GM21737 (cell line): ENCODE data around the gene COMMD3.
"Not testable (repeated sequence)": the region's sequence is repeated elsewhere in the genome, so short reads cannot be mapped to it uniquely, and the experiment has no call there.

ENCODE experiments used
- ATAC-seq: cut with Tn5 transposase; IDR thresholded peaks from one replicate; pipeline ENCODE4 v1.9.1; 2021; ENCODE audit warnings: mild to moderate bottlenecking, moderate library complexity; ENCODE audit not compliant: unreplicated experiment

COMMD3 gene

DNA sequence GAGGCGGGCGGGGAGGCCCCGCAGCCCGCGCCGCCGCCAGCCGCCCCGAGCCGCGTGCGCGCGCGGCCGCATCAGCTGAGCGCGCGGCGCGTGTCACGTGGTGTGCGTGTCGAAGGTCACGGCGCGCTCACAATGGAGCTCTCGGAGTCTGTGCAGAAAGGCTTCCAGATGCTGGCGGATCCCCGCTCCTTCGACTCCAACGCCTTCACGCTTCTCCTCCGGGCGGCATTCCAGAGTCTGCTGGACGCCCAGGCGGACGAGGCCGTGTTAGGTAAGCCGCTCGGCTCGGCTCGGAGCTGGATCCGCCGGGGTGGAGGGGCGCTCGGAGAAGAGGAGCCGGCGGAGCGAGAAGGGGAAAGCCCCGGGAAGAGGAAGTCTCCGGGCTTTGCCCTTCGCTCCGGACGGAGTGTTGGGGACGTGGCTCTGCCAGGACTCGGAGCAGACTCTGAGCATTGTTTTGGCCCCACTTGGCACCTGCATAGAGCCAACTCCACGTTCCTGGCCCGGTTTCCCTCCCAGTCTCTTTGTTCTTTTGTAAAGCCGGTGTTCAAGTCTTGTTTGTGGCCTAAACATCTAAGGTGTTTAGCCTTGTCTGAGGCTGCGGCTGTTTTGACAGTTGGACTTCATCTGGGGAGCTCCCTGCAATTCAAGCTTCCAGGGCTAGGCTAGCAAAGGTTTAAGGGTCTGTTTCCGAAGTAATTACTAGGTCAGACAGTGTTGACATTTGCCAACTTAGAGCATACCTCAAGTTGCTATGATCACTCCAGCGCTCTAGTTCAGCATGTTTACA lies at the start of gene COMMD3:
COMMD3 (plus strand) TSS at position 103 of the 790 bp plus-strand sequence; CDS start at position 133, 30 bp downstream.
- ATAC-seq = peak; percentile 65

DNA sequence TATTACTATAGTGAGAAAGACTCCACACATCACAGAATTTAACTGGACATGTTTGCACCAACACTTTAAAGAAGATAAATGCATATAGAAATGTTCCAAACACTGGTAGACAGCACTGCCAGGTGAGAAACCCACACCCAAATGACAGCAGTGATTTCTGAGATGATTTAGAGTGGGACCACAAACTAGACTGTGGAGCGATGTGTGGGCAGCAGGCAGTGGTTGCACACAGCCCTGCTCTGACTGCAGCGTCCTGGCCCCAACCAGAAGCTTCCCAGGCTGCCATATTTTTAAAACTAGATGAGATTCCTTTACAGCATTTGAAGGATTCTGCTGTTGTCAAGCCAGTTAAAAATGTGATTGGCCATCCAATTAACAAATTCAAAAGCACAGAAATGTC lies 47.7 kb upstream of the COMMD3 start:
- no peak for ATAC-seq

DNA sequence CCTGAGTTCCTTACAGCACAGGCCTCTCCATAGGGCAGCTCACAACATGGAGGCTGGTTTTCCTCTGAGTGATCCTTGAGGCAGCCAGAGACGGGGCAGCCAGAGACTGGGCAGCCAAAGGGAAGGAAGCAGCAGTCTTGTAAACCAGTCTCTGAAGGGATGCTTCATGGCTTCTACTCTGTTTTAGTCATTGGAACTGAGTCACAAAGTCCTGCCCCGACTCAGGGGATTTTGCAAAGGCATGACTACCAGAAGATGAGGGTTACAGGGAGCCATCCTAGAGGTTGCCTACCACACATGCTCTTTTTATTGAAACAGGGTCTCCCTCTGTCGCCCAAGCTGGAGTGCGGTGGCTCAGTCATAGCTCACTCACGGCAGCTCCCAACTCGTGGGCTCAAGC lies 44.4 kb upstream of the COMMD3 start:
- no peak for ATAC-seq

DNA sequence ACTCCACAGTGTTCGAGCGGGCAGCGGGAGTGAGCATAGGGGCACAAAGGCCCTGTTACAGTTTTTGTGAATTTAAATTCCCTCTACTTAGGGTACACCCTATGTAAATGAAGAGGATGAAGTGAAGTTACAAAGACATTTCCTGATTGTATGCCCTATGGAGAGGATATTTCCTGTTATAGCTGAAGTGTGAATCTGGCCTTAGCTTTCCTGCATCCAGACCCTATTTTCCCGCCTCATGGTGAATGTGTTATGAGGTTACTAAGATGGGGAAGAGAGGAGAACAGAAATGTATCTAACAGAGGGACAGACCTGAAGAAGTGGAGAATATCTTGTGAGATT lies 37.8 kb upstream of the COMMD3 start:
- ATAC-seq = no peak

DNA sequence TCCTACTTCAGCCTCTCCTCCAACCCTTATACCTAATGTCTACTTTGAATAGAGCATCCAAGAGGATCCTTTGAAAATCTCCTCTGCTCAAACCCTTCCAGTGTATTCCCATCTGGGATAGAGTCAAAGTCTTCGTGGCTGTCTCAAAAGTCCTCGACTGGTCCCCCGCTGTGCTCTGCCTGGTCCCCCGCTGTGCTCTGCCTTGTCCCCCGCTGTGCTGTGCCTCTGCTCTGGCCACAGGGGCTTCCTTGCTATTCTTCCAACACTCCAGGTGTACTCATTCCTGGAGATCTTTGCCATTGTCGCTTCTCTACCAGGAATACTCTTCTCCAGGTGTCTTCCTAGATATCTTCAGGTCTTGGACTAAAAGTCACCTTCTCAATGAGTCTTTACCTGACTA lies 36.1 kb upstream of the COMMD3 start:
- no peak for ATAC-seq

DNA sequence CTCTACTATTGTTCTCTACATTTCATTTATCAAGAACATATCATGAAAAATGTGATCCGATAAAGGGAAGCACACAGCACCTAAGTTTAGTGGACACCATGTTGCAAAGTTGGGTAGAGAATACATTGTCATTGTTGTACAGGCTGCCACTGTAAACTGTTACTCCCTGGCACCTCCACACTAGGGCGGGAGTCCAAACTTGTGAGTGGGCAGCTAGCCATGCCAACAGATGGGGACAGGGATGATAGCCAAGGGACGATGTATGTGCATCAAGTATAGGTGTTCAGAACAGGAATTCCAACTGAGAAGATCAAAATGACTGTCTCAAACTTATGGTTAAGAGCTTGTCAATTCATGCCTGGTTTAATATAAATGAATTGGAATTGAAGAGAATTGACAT lies 31.1 kb upstream of the COMMD3 start:
- ATAC-seq = no peak

DNA sequence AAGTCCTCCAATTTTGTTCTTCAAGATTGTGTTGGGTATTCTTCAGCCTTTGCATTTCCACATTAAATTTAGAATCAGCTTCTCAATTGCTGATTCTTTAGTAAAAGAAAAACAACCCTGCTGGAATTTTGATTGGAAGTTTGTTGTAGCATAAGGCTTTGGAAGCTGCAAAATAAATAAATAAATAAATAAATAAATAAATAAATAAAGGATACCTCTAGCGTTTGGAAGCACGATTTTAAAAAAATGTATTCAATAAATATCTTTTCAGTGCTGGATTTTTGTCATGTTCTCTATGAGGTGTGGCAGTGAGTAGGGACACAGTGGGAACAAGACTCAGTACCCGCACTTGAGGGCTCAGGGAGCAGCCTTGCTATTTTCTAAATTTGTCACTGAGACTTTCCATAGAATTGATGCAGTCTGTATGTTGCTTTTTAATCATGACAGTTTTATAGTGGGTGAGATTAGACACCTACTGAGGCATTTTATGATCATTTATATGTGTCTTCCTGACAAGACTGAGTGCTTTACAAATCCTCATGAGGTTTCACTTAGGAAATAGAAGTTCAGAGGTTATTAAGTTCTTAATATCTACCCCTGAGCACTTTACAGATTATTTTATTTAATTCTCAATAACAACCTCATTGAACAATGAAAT lies 22.3 kb upstream of the COMMD3 start:
- no peak for ATAC-seq

DNA sequence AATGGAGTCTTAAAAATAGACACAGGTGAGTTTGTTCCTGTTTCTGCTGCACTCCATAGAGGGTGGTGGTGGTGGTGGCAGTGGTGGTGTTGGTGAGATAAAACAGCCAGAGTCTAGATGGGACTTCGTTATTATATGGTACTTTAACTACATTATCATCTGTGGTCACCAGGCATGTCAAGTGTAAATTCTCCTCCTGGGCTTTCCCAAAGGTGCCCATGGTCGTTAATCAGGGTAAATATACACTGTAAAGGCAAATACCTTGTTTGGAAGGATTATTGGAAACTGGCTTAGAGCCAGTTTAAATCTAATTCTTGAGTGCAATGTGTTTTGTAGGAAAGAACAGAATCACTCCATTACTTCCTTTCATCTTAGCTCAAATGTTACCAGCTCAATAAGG lies 21.5 kb upstream of the COMMD3 start:
- ATAC-seq = no peak

DNA sequence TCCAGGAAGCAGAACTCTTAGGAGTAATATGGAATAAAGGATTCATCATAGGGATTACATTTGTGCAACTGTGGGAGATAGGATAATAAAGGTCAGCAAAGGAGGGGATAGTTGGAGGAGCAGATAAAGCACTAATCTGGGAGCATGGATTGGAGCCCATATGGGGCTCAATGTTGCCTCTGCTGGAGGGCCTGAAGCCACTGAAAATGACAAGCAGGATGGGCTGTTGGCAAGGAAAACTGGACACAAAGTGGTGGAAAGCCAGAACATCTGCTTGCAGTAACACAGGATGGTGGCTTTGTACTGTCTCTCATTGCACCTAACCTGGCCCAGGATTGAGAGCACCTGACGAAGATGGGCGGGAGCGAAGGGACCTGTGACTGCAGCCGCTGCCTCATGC lies 15.0 kb upstream of the COMMD3 start:
- no peak for ATAC-seq

DNA sequence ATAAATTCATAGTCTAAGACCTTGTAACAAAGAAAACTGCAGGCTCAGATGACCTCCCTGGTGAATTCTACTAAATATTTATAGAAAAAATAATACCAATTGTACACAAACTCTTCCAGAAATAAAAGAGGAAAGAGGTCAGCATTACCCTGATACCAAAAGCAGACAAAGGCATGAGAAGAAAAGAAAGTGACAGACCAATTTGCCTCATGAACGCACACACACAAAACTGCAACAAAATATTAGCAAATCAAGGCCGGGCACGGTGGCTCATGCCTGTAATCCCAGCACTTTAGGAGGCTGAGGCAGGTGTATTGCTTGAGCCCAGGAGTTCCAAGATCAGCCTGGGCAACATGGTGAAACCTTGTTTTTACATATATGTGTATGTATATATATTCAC lies 12.7 kb upstream of the COMMD3 start:
- no peak for ATAC-seq

DNA sequence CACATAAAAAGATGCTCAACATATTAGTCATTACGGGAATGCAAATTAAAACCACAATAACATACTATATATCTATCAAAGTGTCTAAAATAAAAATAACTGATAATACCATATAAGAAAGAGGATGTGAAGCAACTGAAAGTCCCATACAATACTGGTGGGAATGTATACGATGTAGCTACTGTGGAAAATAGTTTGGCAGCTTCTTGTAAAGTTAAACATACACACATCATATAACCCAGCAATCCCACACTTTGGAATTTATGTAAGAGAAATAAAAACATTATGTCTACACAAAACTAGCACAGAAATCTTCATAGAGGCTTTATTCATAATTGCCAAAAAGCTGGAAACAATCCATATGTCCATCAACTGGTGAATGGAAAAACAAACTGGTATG lies 10.5 kb upstream of the COMMD3 start:
- ATAC-seq = no peak

DNA sequence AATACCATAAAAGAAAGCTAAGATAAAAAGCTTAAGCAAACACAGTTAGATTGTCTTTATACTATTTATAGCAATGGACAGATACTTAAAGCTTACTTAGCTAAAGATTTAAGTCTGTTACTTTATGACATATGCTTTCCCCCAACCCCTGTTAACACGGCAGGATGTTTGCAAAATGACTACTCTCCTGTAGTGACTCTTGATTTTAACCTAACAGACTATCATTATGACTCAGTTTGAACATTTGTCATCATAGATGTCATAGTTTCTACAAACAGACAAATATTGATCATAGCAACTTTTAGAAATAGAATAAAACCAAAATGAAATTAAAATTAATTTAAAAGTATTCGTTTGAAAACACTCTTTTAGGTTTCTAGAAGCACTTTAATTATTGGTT lies 7.8 kb upstream of the COMMD3 start:
- peak; percentile 84 for ATAC-seq

DNA sequence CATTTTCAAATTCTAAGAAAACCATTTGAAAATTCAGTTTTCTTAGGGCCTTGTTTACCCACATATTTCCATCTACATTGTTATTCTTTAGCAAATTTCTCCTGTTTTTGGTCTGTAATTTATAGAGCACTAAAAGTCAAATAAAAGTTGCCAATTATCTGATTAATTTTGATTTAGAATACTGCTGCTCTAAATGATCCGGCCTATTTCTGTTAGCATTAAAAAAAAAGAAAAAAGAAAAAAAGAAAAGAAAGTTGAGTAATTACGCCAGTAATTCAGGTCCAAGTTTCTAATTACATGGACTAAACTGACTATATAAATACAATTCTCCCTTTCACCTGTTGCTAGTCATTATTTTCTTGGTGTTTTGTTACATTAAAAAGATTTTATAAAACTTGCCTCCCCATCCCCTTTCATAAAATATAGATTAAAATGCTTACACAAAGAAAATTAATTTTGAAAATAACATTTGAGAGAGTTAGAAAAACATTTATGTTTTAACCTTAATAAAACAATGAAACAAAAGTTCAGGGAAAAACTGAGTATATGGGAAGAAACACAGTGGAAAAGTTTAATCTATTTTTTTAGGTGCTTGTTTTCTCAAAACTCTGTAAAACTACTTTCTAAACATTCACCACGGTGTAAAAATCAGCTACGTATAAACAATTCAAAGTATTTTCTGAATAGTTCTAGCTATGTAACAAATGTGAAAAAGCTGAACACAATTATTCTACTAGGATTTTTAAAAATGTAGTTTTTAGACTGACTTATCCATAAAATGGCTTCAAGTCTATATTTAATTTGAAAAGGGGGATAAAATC lies 6.8 kb upstream of the COMMD3 start:
- no peak for ATAC-seq

DNA sequence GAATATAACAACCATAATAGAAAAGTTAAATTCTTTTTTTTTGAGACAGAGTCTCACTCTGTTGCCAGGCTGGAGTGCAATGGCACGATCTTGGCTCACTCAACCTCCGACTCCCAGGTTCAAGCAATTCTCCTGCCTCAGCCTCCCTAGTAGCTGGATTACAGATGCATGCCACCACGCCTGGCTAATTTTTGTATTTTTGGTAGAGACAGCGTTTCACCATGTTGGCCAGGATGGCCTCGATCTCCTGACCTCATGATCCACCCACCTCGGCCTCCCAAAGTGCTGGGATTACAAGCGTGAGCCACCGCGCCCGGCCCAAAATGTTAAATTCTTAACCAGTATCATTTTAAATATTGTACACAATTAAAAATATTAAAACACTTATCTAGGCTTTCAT lies 6.2 kb upstream of the COMMD3 start:
- not testable (repeated sequence) for ATAC-seq

DNA sequence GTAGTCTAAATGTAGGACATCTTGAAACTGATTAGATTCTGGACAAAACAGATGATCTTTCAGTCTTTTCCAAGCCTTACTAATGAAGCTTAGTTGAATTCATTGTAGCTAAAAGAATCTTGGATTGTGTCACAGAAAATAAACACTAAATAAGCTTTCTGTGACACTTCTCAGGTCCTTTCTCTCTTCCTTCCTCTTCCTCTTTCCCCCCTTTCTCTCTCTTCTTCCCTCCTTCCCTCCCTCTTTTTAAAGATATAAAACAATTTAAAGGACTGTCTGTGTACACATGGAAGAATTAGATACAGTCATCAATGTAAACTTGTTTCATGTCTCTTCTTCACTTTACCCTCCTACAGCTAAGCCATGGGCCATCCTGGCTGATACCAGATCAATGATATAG lies 5.3 kb upstream of the COMMD3 start:
- ATAC-seq = no peak

DNA sequence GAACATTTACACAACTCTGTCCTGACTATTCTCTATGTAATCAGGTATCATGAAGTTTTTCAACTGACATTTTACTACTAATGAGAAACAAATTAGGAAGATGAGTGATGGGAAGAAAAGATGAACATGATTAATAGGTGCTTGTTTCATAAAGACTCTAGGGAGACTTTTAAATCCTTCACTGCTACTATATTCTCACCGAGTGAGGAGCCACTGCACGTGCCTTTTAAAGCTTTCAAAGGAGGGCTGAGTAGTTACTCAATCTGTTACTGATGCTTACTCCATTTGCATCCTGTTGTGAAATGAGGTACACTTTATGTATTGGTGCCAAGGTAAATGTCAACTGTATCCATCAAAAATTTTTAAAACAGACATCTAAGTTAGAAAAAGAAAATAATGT lies 1.3 kb upstream of the COMMD3 start:
- ATAC-seq = no peak

DNA sequence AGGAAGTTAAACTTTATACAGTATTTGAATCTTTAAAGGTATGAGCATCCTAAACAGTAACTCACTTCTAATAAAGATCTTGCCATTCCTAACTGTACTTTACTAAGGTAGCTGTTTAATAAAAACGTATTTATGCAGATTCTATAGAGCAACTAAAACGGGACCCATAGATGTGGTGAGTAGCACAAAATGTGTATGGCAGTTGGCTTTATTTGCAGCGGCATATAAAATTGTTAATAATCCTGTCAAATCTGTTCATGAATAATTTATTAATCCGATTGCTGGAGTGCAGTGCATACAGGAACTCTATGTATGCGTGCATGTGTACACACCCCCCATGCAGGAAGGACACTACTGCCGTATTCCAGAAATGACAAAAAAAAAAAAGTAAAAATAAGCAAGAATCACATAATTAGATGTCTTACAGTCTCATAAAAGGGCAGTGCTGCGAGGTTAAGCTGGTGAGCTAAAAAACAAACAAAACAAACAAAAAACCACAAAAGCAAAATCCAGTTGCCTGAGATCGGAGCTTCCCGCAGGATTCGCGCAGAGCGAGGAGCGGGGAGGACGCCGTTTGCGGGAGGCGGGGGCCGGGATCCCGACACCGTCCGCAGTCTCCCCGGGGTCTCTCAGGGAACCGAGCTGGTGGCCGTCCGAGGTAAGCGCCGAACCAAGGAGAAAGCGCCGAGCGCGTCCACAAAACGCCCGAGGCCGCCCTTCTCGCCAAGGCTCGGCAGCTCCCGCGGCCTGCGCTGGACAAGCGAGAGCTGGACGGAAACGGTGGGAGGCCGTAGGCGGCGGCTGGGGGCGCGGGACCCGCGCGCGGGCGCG lies 518 bp upstream of the COMMD3 start:
- ATAC-seq = peak; percentile 27

DNA sequence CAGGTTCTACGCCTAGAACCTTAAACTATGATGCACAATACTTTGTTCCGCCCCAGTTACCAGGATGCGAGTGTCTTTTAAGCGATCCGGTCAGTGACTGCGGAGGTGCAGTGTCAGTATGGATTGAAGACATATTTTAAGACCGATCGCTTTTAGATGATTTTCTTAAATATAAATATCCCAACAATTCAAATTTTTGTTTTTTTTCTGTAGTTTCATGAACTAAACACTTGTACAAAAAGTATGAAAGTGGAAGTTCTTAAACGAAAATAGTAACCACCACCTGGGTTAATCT lies 835 bp downstream of the COMMD3 start:
- peak; percentile 18 for ATAC-seq

DNA sequence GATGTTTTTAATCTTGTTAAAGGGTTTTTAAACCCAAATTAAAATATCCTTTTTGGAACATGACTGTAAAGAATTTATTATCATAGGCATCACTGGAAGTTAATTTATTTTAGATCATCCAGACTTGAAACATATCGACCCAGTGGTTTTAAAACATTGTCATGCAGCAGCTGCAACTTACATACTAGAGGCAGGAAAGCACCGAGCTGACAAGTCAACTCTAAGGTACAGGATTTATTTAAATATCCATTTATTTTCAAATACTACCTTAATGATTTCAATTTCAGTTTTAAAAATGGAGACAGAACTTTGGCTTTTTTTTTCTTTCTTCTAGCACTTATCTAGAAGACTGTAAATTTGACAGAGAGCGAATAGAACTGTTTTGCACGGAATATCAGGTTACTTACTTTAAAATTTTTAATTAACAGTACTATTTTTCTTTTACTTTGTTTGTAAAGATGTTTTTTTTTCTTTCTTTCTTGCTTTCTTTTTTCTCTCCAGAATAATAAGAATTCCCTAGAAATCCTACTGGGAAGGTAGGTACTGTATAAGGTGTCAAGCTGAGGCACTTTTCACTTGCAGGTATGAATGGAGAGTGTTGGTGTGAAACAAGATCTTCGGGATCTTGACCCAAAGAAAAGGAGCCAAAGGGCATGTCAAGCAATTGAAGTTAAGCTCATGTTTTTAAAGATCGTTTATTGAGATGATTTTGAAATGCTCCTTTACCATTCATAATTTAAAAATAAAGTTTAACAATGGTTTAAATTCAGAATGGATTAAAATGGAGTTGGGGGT lies 1.8 kb downstream of the COMMD3 start:
- ATAC-seq = no peak

DNA sequence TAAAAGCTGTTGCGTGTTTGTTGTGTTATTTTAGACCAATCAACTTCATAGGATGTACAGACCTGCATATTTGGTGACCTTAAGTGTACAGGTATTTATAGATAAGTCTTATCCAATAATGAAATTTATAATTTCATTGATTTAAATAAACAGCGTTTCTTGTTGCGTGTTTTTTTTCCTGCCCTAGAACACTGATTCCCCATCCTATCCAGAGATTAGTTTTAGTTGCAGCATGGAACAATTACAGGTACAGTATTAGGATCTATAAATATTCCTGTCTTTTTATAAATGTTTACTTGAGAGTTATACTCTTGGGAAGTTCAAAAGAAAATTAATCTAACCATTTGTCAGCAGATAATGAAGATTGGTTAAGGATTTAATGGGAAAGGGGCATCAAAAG lies 2.6 kb downstream of the COMMD3 start:
- ATAC-seq = no peak
